RWPE2 (cell line): ENCODE measurements around the gene BLCAP.

Source experiments
- ATAC-seq: fragments of 200-7000 bp; cut with Tn5 transposase; 3 replicates; pipeline ENCODE4 v1.9.1; 2021; ENCODE audit warnings: low read depth
- DNase-seq: peaks from one replicate; pipeline ENCODE4 v3.0.0-alpha.2; 2020; ENCODE audit warnings: low spot score
- H3K27ac ChIP-seq: fragments of 450-650 bp; 2 replicates; pipeline ENCODE4 v1.5.1; 2017; ENCODE audit warnings: mild to moderate bottlenecking; ENCODE audit not compliant: poor library complexity, severe bottlenecking
- H3K27me3 ChIP-seq: fragments of 250-450 bp; sonication (Bioruptor Pico); 2 replicates; pipeline ENCODE4 v1.5.1; 2021; ENCODE audit warnings: mild to moderate bottlenecking, moderate library complexity; ENCODE audit not compliant: insufficient read depth, poor library complexity, severe bottlenecking
- H3K36me3 ChIP-seq: fragments of 250-450 bp; sonication (Bioruptor Pico); 2 replicates; pipeline ENCODE4 v1.5.1; 2020; ENCODE audit warnings: low read depth, mild to moderate bottlenecking, moderate library complexity
- H3K4me1 ChIP-seq: fragments of 250-450 bp; sonication (Bioruptor Pico); 2 replicates; pipeline ENCODE4 v1.5.1; 2021; ENCODE audit warnings: mild to moderate bottlenecking, moderate library complexity; ENCODE audit not compliant: insufficient read depth, poor library complexity, severe bottlenecking
- H3K4me3 ChIP-seq: fragments of 250-450 bp; sonication (Bioruptor Pico); 2 replicates; pipeline ENCODE4 v1.5.1; 2021; ENCODE audit warnings: mild to moderate bottlenecking, moderate library complexity; ENCODE audit not compliant: severe bottlenecking
- H3K9me3 ChIP-seq: fragments of 250-450 bp; sonication (Bioruptor Pico); 2 replicates; pipeline ENCODE4 v1.5.1; 2021; ENCODE audit warnings: mild to moderate bottlenecking, moderate library complexity; ENCODE audit not compliant: severe bottlenecking
- CTCF ChIP-seq: fragments of 450-650 bp; IDR thresholded peaks from one replicate; pipeline ENCODE4 v1.5.1; 2017; ENCODE audit warnings: mild to moderate bottlenecking, moderate library complexity; ENCODE audit not compliant: poor library complexity, severe bottlenecking

The BLCAP gene

DNA sequence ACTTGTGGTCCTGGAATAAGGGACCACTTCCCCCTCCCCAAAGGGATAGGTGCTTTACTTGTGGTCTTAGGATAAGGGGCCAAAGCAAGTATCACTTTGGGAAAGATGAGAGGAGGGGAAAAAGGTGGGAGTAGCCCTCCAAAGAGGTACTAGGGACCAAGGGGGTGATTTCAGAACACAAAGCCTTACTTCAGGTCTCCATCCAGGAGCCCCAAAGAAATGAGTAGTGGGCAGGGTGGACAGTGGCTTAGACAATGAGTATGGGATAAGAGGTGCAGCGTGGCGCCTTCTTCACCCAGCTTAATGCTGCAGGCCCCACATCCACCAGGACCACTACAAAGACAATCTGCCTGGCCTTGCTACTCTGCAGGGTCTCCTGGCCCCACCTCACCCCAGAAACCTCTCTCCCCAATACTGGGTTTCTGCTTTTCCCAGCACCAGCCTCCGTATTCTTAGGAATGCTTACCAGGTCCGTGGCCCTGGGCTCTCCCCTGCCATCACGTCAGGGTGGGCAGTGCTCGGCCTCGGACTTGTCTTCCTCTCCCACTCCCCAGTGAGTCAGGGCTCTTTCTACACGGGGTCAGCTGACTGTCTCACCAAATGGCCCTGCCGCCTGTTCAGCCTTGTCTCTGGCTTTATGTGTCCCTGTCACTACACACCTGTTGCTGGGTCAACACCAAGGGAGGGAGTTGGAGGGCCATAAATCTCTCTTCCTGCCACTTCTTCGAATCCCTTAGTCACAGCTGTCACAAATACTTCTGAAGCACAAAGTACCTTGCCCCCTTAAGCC is 3.6 kb downstream of the BLCAP start:
- peak; percentile 83 for DNase-seq
- no peak for TF ChIP-seq CTCF
- Histone ChIP-seq H3K27ac (peak overlapping the region; percentile 98), H3K27me3 (no peaks in the 10 kb centered on the region), H3K36me3 (peaks cover 62% of the 10 kb centered on the region), H3K9me3 (no peaks in the 10 kb centered on the region), H3K4me1 (peaks cover 47% of the 10 kb centered on the region), H3K4me3 (no peak overlapping the region)
- ATAC-seq, result no peak

DNA sequence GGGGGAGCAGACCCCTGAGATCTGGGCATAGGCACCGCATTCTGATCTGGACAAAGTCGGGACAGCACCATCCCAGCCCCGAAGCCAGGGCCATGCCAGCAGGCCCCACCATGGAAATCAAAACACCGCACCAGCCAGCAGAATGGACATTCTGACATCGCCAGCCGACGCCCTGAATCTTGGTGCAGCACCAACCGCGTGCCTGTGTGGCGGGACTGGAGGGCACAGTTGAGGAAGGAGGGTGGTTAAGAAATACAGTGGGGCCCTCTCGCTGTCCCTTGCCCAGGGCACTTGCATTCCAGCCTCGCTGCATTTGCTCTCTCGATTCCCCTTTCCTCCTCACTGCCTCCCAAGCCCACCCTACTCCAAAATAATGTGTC is 4.7 kb downstream of the BLCAP start:
- Histone ChIP-seq H3K9me3 (no peaks in the 10 kb centered on the region), H3K36me3 (peaks cover 73% of the 10 kb centered on the region), H3K27me3 (no peaks in the 10 kb centered on the region), H3K27ac (peak overlapping the region; percentile 98), H3K4me3 (no peak overlapping the region), H3K4me1 (peaks cover 40% of the 10 kb centered on the region)
- ATAC-seq (no peak), DNase-seq (peak; percentile 85)
- no peak for TF ChIP-seq CTCF

DNA sequence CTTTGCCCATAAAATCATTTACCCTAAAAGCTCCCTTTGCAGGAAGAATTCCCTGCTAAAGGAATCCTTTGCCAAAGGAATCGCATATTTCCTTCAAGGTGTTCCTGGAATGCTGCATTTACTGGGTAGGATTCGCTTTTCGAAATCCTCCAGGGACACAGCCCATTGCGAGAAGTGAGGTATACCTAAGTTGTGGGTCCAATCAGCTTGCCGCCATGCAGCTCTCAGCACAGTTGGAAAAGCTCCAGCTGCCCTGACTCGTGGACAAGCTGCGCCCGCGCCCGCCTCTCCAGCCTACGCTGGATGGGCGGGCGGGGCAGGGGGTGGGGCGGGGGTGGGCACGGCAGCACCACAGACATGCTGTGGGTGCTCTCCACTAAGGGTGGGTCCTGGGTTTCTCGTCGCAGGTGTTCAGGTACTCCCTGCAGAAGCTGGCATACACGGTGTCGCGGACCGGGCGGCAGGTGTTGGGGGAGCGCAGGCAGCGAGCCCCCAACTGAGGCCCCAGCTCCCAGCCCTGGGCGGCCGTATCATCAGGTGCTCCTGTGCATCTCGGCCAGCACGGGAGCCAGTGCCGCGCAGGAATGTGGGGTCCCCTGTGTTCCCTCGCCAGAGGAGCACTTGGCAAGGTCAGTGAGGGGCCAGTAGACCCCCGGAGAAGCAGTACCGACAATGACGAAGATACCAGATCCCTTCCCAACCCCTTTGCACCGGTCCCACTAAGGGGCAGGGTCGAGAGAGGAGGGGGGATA is 5.2 kb downstream of the BLCAP start:
- H3K4me1 ChIP-seq, result peaks cover 40% of the 10 kb centered on the region
- H3K36me3 ChIP-seq, result peaks cover 79% of the 10 kb centered on the region
- H3K27ac ChIP-seq, result peak overlapping the region; percentile 98
- H3K4me3 ChIP-seq, result no peak overlapping the region
- no peaks in the 10 kb centered on the region for H3K9me3 ChIP-seq
- H3K27me3 ChIP-seq, result no peaks in the 10 kb centered on the region
- TF ChIP-seq CTCF, result no peak
- ATAC-seq (peak; percentile 36), DNase-seq (peak; percentile 98)

- Histone ChIP-seq H3K27ac (peak within 1 kb of the TSS; percentile 98), H3K4me1 (peaks cover 40% of the 10 kb centered on the region), H3K9me3 (no peaks in the 10 kb centered on the region), H3K36me3 (peaks cover 84% of the 10 kb centered on the region), H3K27me3 (no peaks in the 10 kb centered on the region), H3K4me3 (no peak within 1 kb of the TSS)
- TF ChIP-seq CTCF, result no peak
- ATAC-seq (no peak), DNase-seq (peak; percentile 87)
Measured at GRCh38 chr20:37521061-37521771, 6.5 kb downstream of the BLCAP start, which contains the start of gene NNAT. NNAT (plus strand) TSS chr20:37521250; CDS start chr20:37521332, 82 bp downstream.
